Measurements from ENCODE around the gene MYO3B. TPM values are rescaled to one million over a fixed set of nuclear protein-coding genes. Genes with fewer than 3 reads are reported as not detected.

MYO3B gene
- total RNA-seq, 1 experiment from 2014 or later: 0.63 TPM

DNA sequence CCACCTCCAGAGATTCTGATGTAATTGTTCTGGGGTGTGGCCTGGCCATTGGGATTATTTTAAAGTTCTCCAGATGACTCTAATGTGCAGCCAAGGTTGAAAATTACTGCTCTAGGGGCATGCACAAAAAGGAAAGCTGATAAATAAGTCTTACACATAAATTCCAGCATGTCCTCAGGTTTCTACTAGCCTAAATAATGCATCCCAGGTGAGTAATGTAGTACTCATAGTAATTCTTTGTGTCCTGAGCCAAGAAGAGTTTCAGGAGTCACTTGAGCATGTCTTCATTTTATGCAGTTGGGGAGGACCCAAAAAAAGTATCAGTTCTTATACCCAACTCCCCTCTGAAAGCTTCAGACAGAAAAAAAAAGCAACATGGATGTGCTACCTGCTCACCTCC lies 407.1 kb downstream of the MYO3B start:
- Histone ChIP-seq H3K4me2 (ENCODE audit: insufficient read depth, insufficient read length, low read length) (no peak overlapping the region), H4K91ac (ENCODE audit: insufficient read length, low read depth, low read length) (no peak overlapping the region), H4K20me1 (ENCODE audit: control insufficient read depth, insufficient read depth, insufficient read length) (no peaks in the 10 kb centered on the region), H4K8ac (replicated peaks; ENCODE audit: insufficient read length, low read depth, low read length) (no peak overlapping the region), H2BK120ac (ENCODE audit: low read depth, low read length, poor library complexity, severe bottlenecking) (no peak overlapping the region), H4K5ac (ENCODE audit: insufficient read length, low read depth, low read length) (no peak overlapping the region), H2AFZ (ENCODE audit: low read length) (no peak overlapping the region), H2BK15ac (ENCODE audit: low read depth, low read length) (no peak overlapping the region), H3K23ac (ENCODE audit: insufficient read length, low read depth, low read length) (no peak overlapping the region), H3K4ac (ENCODE audit: low read depth, low read length) (no peak overlapping the region), H3K14ac (ENCODE audit: insufficient read depth, low read length) (no peak overlapping the region), H3K79me2 (ENCODE audit: insufficient read depth, low read length) (no peaks in the 10 kb centered on the region), H2BK12ac (ENCODE audit: insufficient read length, low read depth, low read length) (no peak overlapping the region), H2BK5ac (ENCODE audit: insufficient read length, low read length) (no peak overlapping the region), H3T11ph (ENCODE audit: low read length) (no peak overlapping the region), H3K18ac (ENCODE audit: insufficient read length, low read depth, low read length) (no peak overlapping the region), H2BK20ac (ENCODE audit: low read depth, low read length, poor library complexity, severe bottlenecking) (no peak overlapping the region), H3K23me2 (ENCODE audit: insufficient read length, low read depth, low read length, poor library complexity, severe bottlenecking) (no peaks in the 10 kb centered on the region), H3K9ac (ENCODE audit: extremely low read depth, insufficient read length, low read length) (no peak overlapping the region), H3K4me1 (ENCODE audit: insufficient read depth, low read length) (no peaks in the 10 kb centered on the region; the same call in 1 of the 2 replicates), H2AK5ac (ENCODE audit: insufficient read length, low read length) (no peak overlapping the region), H3K27ac (ENCODE audit: insufficient read length, low read depth, low read length) (no peak overlapping the region), H3K9me3 (ENCODE audit: control insufficient read depth, low read depth, low read length) (no peaks in the 10 kb centered on the region), H3K56ac (ENCODE audit: insufficient read length, low read depth, low read length) (no peak overlapping the region), H3K79me1 (ENCODE audit: insufficient read depth, low read depth, low read length, poor library complexity, severe bottlenecking) (no peaks in the 10 kb centered on the region), H3K27me3 (ENCODE audit: insufficient read depth, low read length) (no peaks in the 10 kb centered on the region)
- Mint-ChIP-seq H3K27me3 (ENCODE audit: low read depth) (no peaks in the 10 kb centered on the region; the same call in 1 of the 2 replicates), H3K27ac (no peak overlapping the region), H3K4me3 (no peak overlapping the region), H3K4me1 (peaks cover 18 to 23% of the 10 kb centered on the region in 2 experiments), H3K9me3 (no peaks in the 10 kb centered on the region), H3K36me3 (ENCODE audit: insufficient read depth in 1 of 3, low read depth in 3 of 3) (no peaks in the 10 kb centered on the region)
- TF ChIP-seq, protein P1, sequence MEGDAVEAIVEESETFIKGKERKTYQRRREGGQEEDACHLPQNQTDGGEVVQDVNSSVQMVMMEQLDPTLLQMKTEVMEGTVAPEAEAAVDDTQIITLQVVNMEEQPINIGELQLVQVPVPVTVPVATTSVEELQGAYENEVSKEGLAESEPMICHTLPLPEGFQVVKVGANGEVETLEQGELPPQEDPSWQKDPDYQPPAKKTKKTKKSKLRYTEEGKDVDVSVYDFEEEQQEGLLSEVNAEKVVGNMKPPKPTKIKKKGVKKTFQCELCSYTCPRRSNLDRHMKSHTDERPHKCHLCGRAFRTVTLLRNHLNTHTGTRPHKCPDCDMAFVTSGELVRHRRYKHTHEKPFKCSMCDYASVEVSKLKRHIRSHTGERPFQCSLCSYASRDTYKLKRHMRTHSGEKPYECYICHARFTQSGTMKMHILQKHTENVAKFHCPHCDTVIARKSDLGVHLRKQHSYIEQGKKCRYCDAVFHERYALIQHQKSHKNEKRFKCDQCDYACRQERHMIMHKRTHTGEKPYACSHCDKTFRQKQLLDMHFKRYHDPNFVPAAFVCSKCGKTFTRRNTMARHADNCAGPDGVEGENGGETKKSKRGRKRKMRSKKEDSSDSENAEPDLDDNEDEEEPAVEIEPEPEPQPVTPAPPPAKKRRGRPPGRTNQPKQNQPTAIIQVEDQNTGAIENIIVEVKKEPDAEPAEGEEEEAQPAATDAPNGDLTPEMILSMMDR (conservative IDR thresholded peaks at IDR 0.05): no peak
- no peak for DNase-seq

Measured in H9 (cell line).